Measurements from ENCODE around the gene TRPC4AP. TPM values are rescaled to one million over a fixed set of nuclear protein-coding genes. Genes with fewer than 3 reads are reported as not detected.
A peak's percentile ranks its signal among the peaks of the same experiment; 100 is the strongest.
"Not testable (repeated sequence)": the region's sequence is repeated elsewhere in the genome, so short reads cannot be mapped to it uniquely, and the experiment has no call there.

The TRPC4AP gene
- total RNA-seq, 1 experiment from 2014 or later, result 44.9 TPM

- no peak for DNase-seq (ENCODE audit: low read depth)
Measured at GRCh38 chr20:35104685-35105295, 12.2 kb upstream of the TRPC4AP start.

DNA sequence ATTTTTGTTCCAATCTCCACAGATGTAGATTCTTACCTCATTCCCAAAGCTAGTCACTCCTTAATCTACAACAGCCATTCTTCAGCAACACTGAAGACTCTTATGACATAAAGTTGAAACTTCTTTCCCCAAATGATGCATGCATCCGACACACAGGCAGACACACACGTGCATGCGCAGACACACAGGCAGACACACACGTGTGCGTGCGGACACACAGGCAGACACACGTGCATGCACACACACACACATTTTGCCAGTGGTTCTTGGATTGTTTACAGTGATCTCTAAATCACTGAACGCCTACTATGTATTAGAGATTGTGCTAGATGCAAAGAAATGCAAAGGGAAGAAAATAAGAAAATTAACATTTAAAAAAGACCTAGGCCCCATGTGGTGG is 9.0 kb upstream of the TRPC4AP start:
- DNase-seq (ENCODE audit: low read depth), result no peak

- DNase-seq (ENCODE audit: low read depth), result peak; percentile 69
Measured at GRCh38 chr20:35093267-35093884, 769 bp upstream of the TRPC4AP start.

DNA sequence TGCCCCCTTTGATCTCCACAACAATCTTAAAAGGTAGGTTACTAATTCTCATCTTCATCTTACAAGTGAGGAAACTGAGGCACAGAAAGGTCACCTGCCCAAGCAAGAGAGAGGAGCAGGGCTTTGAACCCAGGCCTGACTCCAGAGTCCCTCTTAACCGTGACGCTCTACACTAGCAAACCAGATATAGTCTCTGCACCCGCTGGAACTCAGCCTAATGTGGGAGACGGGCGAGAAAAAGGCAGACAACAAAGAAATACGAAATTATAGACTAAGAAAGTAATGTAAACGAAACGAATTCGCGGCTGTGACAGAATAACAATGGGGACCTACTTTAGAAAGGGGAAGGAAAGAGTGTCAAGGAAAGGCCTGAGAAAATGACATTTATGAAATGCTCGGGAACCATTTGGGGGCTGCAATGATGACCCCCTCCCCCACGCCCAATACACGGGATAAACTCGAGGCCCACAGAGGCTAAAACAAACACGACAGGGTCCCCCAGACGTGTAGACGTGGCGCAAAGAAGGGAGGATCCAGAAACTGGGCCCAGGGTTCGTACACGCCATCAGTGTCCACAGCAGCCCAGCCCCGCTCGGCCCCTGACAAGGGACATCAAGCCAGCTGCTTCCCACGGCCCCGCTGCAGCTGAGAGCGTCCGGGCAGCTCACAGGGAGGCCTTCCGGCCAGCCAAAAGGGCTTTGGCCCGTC is 637 bp downstream of the TRPC4AP start:
- DNase-seq (ENCODE audit: low read depth), result peak; percentile 24

DNA sequence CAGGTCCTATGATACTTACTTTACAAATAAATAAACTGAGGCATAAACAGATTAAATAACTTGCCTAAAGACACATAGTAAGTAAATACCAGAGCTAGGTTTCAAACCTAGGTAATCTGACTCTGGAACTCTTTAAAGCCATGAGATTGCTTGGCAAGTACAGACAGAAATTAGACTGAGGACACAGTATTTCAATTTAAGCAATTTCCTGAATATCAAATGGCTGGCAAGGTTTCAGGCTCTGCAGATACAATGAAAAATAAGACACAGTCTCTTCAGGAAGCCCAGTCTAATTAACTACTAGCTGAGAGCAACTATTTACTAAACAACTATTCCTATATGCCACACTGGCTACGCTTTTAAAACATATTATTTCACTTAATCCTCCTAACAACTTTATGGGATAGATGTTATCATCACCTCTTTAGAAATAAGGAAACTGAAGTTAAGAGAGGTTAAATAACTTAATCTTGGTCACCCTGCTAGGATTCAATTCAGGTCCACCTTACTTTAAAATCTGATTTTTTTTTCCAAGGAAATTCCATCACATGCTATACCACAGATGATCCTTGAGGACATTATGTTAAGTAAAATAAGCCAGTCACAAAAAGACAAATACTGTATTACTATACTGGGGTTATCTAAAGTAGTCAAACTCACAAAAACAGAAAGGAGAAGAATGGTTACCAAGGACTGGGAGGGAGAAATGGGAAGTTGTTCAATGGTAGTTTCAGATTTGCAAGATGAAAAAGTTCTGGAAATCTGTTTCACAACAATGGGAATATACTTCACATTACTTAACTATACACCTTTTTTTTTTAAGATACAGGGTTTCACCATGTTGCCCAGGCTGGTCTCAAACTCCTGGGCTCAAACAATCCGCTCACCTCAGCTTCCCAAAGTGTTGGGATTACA is 4.1 kb downstream of the TRPC4AP start:
- no peak for DNase-seq (ENCODE audit: low read depth)

DNA sequence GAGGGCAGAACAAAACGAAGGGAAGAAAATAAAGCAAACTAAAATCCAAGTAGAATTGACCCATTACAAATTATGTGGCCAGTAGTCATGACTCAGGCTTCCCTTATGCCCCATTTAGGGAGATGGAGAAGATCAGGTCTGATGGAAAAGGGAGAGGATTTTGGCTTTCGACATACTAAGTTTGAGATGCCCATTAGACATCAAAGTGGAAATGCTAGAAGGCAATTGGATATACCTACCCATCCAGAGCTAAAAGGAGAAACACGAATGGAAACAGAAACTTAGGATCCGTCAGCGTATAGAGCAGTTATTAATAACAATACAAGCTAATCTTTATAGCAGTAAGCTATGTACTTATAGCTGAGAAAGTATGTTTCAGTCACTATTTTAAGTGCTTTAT is 4.8 kb downstream of the TRPC4AP start:
- no peak for DNase-seq (ENCODE audit: low read depth)

GRCh38 chr20:35087355-35087754 is 5.3 kb downstream of the TRPC4AP start:
- DNase-seq (ENCODE audit: low read depth), result no peak

DNA sequence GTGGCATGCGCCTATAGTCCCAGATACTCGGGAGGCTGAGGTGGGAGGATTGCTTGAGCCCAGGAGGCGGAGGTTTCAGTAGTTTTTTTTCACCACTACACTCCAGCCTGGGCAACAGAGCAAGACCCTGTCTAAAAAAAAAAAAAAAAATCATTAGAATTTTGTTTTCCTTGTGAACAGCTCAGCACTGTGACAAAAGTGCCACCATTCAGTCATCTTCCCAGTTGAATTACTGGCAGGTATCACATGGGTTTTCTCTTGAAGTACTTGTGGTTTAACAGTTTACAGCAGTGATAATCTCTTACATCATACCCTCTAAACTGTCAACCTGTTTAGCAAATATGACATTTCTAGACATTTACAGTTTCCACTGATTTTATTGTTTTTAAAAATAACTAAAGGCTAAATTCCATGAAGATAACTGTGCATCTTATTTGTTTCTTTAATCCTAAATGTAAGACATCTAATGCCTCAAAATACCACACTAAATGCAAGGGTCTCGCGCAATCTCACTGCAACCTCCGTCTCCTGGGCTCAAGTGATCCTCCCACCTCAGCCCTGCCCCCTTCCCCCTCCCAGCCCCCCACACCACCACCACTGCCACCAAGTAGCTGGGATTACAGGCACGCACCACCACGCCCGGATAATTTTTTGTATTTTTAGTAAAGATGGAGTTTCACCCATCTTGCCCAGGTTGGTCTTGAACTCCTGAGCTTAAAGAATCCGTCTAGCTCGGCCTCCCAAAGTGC is 7.0 kb downstream of the TRPC4AP start:
- no peak for DNase-seq (ENCODE audit: low read depth)

- no peak for DNase-seq (ENCODE audit: low read depth)
Measured at GRCh38 chr20:35084998-35085397, 7.6 kb downstream of the TRPC4AP start.

DNA sequence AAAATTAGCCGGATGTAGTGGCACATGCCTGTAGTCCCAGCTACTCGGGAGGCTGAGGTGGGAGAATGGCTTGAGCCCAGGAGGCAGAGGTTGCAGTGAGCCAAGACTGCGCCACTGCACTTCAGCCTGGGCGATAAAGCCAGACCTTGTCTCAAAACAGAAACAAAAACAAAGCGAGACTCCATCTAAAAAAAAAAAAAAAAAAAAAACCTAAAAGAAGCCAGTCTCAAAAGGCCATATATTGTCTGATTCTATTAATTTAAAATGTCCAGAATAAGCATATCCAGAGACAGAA is 12.3 kb downstream of the TRPC4AP start:
- DNase-seq (ENCODE audit: low read depth), result not testable (repeated sequence)

- no peak for DNase-seq (ENCODE audit: low read depth)
Measured at GRCh38 chr20:35079472-35080347, 12.9 kb downstream of the TRPC4AP start.

GRCh38 chr20:35077872-35078271 is 14.7 kb downstream of the TRPC4AP start:
- no peak for DNase-seq (ENCODE audit: low read depth)

DNA sequence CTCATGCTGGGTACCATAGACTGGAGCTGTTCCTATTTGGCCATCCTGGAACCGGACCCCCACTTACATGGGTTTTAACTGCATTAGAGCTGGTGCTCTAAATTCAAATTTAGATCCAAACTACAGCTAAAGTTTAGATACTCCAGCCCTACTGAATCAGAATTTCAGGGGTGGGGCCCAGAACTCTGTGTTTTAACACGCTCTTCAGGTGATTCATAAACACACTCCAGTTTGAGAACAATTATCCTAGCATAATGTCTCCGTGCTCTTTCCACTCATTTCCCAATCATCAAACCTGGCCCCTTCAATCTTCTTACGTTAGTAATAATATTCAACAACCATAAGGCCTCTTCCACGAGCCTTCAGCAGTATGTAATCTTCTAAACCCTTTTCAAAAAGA is 15.3 kb downstream of the TRPC4AP start:
- no peak for DNase-seq (ENCODE audit: low read depth)

GRCh38 chr20:35071436-35072153 is 21.0 kb downstream of the TRPC4AP start:
- DNase-seq (ENCODE audit: low read depth), result not testable (repeated sequence)

GRCh38 chr20:35066194-35066593 is 26.4 kb downstream of the TRPC4AP start:
- DNase-seq (ENCODE audit: low read depth), result no peak

- DNase-seq (ENCODE audit: low read depth), result no peak
Measured at GRCh38 chr20:35065181-35065580, 27.4 kb downstream of the TRPC4AP start.

DNA sequence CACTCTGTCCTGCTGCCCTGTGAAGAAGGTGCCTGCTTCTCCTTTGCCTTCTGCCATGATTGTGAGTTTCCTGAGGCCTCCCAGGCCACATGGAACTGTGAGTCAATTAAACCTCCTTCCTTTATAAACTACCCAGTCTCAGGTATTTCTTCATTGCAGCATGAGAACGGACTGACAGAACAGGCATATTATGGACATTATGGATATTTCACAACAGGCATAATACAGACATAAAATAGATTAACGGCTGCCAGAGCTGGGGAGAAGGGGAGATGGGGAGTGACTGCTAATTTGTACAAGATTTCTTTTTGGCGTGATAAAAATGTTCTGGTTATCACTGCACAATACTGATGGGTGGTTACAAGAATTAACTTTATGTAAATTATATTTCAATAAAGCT is 29.4 kb downstream of the TRPC4AP start:
- DNase-seq (ENCODE audit: low read depth), result no peak

- DNase-seq (ENCODE audit: low read depth), result no peak
Measured at GRCh38 chr20:35062478-35062877, 30.1 kb downstream of the TRPC4AP start.

DNA sequence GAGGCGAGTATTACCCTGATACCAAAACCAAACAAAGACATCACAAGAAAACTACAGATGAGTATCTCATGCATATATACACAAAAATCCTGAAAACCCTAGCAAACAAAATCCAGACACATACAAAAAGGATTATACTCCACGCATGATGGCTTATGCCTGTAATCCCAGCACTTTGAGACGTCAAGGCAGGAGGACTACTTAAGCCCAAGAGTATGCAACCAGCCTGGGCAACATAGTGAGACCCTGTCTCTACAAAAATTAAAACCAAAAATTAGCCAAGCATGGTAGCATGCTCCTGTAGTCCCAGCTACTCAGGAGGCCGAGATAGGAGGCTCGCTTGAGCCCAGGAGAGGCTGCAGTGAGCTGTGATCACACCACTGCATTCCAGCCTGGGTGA is 32.4 kb downstream of the TRPC4AP start:
- DNase-seq (ENCODE audit: low read depth), result no peak

DNA sequence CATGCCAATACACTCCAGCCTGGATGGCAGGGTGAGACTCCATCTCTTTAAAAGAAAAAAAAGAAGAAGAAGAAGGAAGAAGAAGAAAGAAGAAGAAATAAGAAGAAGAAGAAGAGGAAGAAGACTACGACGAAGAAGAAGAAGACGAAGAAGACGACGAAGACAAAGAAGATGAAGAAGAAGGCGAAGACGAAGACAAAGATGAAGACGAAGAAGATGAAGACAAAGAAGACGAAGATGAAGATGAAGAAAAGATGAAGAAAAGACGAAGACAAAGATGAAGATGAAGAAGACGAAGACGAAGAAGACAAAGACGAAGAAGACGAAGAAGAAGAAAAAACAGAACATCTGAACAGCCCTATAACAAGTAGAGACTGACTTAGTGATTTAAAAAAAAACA is 33.0 kb downstream of the TRPC4AP start:
- no peak for DNase-seq (ENCODE audit: low read depth)

All from RPMI7951 (cell line).